Panc1 (cell line): ENCODE measurements around the gene ZBTB33. TPM values are rescaled to one million over a fixed set of nuclear protein-coding genes. Genes with fewer than 3 reads are reported as not detected.
A peak's percentile ranks its signal among the peaks of the same experiment; 100 is the strongest.

ENCODE experiments used
- ATAC-seq: fragments of 200-7000 bp; cut with Tn5 transposase; 2 replicates; pipeline ENCODE4 v1.9.1; 2020; ENCODE audit warnings: mild to moderate bottlenecking, moderate library complexity
- Bru-seq: library from RNA; stranded (reverse); fragments of 400-500 nt; gene quantifications from one replicate; lab custom pipeline; 2021; lab: Mats Ljungman, UMichigan
- BruChase-seq, 2 experiments: library from RNA; stranded (reverse); fragments of 400-500 nt; gene quantifications; one replicate each; lab custom pipeline; 2021; lab: Mats Ljungman, UMichigan
- BruUV-seq: library from RNA; stranded (reverse); fragments of 400-500 nt; replicated peaks from 2 replicates; lab custom pipeline; 2021; lab: Mats Ljungman, UMichigan
- CTCF ChIA-PET: fragments of 300-600 bp; sonication (Branson Sonifier 250); formaldehyde crosslinking; loops from one replicate; lab custom pipeline; 2022; ENCODE audit warnings: antibody characterized with exemption; lab: Charles Lee
- POLR2A ChIA-PET: fragments of 300-600 bp; sonication (Branson Sonifier 250); formaldehyde crosslinking; loops from one replicate; lab custom pipeline; 2022; ENCODE audit warnings: antibody characterized with exemption; lab: Charles Lee
- DNase-seq: peaks from one replicate; pipeline ENCODE4 v3.0.0-alpha.2; 2010; ENCODE audit warnings: low read depth, low spot score
- H3K27ac ChIP-seq: 2 replicates; pipeline ENCODE4 v1.5.1; 2011; ENCODE audit warnings: mild to moderate bottlenecking, low read length, inconsistent platforms
- H3K27me3 ChIP-seq: fragments of 200-500 bp; sonication (Bioruptor generic); 2 replicates; pipeline ENCODE4 v1.6.0; 2014; ENCODE audit warnings: low read length, inconsistent platforms; ENCODE audit not compliant: control insufficient read depth, insufficient read depth
- H3K36me3 ChIP-seq: fragments of 200-500 bp; sonication (Bioruptor generic); 2 replicates; pipeline ENCODE4 v1.5.1; 2014; ENCODE audit warnings: inconsistent platforms, mild to moderate bottlenecking, low read length, moderate library complexity; ENCODE audit not compliant: control insufficient read depth, insufficient read depth
- H3K4me1 ChIP-seq: 2 replicates; pipeline ENCODE4 v1.5.1; 2011; ENCODE audit warnings: inconsistent platforms, mild to moderate bottlenecking, low read length, moderate library complexity; ENCODE audit not compliant: control insufficient read depth, insufficient read depth
- H3K4me3 ChIP-seq, 2 experiments: 2 replicates each; pipeline ENCODE4 v1.5.1; 2011 to 2012; ENCODE audit warnings: low read depth in 2 of 2, low read length in 2 of 2, mild to moderate bottlenecking in 2 of 2, inconsistent platforms in 1 of 2, moderate library complexity in 1 of 2
- H3K9me3 ChIP-seq: fragments of 200-500 bp; sonication (Bioruptor generic); 2 replicates; pipeline ENCODE4 v1.5.1; 2014; ENCODE audit warnings: low read depth, mild to moderate bottlenecking, inconsistent platforms, low read length, moderate library complexity; ENCODE audit not compliant: control insufficient read depth, insufficient read depth
- CTCF ChIP-seq: fragments of 450-650 bp; IDR thresholded peaks from 2 replicates; pipeline ENCODE4 v1.5.1; 2017; ENCODE audit warnings: mild to moderate bottlenecking
- POLR2AphosphoS5 ChIP-seq: IDR thresholded peaks from 2 replicates; pipeline ENCODE4 v1.6.1; 2012; ENCODE audit warnings: mild to moderate bottlenecking, low read depth, low read length, moderate library complexity
- REST ChIP-seq, 2 experiments: IDR thresholded peaks; 2 replicates each; pipeline ENCODE4 v1.6.1; 2011 to 2012; ENCODE audit warnings: low read depth in 2 of 2, control low read depth in 1 of 2, low read length in 1 of 2, mild to moderate bottlenecking in 1 of 2, moderate library complexity in 1 of 2; ENCODE audit not compliant: insufficient read depth in 1 of 2
- SIN3A ChIP-seq: IDR thresholded peaks from 2 replicates; pipeline ENCODE4 v1.6.1; 2012; ENCODE audit warnings: low read depth, mild to moderate bottlenecking, low read length, moderate library complexity, borderline replicate concordance; ENCODE audit not compliant: insufficient read depth
- TCF7L2 ChIP-seq: IDR thresholded peaks from 2 replicates; pipeline ENCODE4 v1.6.1; 2011; ENCODE audit warnings: mild to moderate bottlenecking, low read depth, low read length, inconsistent platforms
- in situ Hi-C: cut with HindIII; loops from 2 replicates; pipeline ENCODE4 v1.10.0; 2016; ENCODE audit warnings: low sequenced_read_pairs, low pct_unique_long_range_greater_than_20kb
- intact Hi-C: fragments of 100-400 bp; cut with micrococcal nuclease; formaldehyde crosslinking; loops from one replicate; pipeline ENCODE4 v1.10.0; 2022; ENCODE audit not compliant: unreplicated experiment
- long read RNA-seq: library from polyadenylated mRNA; unstranded; transcript quantifications from one replicate; pipeline ENCODE4 v2.0.0, GENCODE V29; 2021; ENCODE audit not compliant: unreplicated experiment
- polyA plus RNA-seq: library from polyadenylated mRNA; unstranded; fragments of >200 nt; gene quantifications from one replicate; pipeline ENCODE4 v1.2.1, GENCODE V29; 2012; ENCODE audit warnings: missing spikeins; ENCODE audit not compliant: insufficient read length
- total RNA-seq: library from RNA; stranded (reverse); gene quantifications from one replicate; pipeline ENCODE4 v1.2.1, GENCODE V29; 2021; ENCODE audit not compliant: unreplicated experiment

Gene ZBTB33
- total RNA-seq (21.5 TPM), Bru-seq, nascent RNA (percentile 85 among the genes with signal in this experiment), BruChase-seq, experiment 1, labeled RNA remaining after a 2-hour chase (percentile 98 among the genes with signal in this experiment), BruChase-seq, experiment 2, labeled RNA remaining after a 6-hour chase (percentile 97 among the genes with signal in this experiment)
- 8.9 TPM for polyA plus RNA-seq
- long read RNA-seq, full-length matches to known transcripts = 35 of 52 reads
- long read RNA-seq, partial matches to known transcripts = 0 of 52 reads
- long read RNA-seq, other reads (novel, unspliced or antisense) = 17 of 52 reads

GRCh38 chrX:120250522-120251271 lies at the start of gene ZBTB33:
ZBTB33 (plus strand) TSS chrX:120250812; CDS start chrX:120253416, 2,604 bp downstream.
- intact Hi-C loops = loop anchor here (10.0 kb wide), 1 partner anchor 54 kb away; no protein-coding TSS in a partner anchor
- ChIA-PET CTCF (no interaction called here), POLR2A (interaction anchor here (0.7 kb wide), 1 partner anchor 24 kb away, joined by 3 read pairs; no protein-coding TSS in a partner anchor)
- Histone ChIP-seq H3K36me3 (peaks cover 6% of the 10 kb centered on the region), H3K4me3 (peak within 1 kb of the TSS; percentile 81 to 88), H3K27me3 (peaks cover 4% of the 10 kb centered on the region; the same call in 1 of the 2 replicates), H3K27ac (peak within 1 kb of the TSS; percentile 94), H3K4me1 (peaks cover 17% of the 10 kb centered on the region; the same call in 1 of the 2 replicates), H3K9me3 (no peaks in the 10 kb centered on the region)
- TF ChIP-seq TCF7L2 = no peak
- TF ChIP-seq POLR2AphosphoS5 = no peak; the same call in 1 of the 2 replicates
- no peak for TF ChIP-seq REST (IDR thresholded peaks at IDR 0.05; ENCODE audit: insufficient read depth in 1 of 2, low read depth in 2 of 2, low read length in 1 of 2)
- TF ChIP-seq CTCF = peak; percentile 91
- TF ChIP-seq SIN3A = 0 out of 2 replicates have a peak, but pooled peaks have one; percentile 26
- ATAC-seq (peak; percentile 100), DNase-seq (peak; percentile 86)
- in situ Hi-C loops = no loop called here
- no TSS peak for BruUV-seq

GRCh38 chrX:120200851-120201250 lies 49.8 kb upstream of the ZBTB33 start:
- Histone ChIP-seq H3K9me3 (no peaks in the 10 kb centered on the region), H3K4me3 (no peak overlapping the region), H3K36me3 (no peaks in the 10 kb centered on the region), H3K27ac (no peak overlapping the region), H3K27me3 (peaks cover 14% of the 10 kb centered on the region), H3K4me1 (no peaks in the 10 kb centered on the region)
- ChIA-PET POLR2A (no interaction called here), CTCF (no interaction called here)
- ATAC-seq (no peak), DNase-seq (no peak)
- BruUV-seq = no TSS peak
- TF ChIP-seq TCF7L2 (no peak), CTCF (no peak), SIN3A (no peak), REST (IDR thresholded peaks at IDR 0.05; ENCODE audit: insufficient read depth in 1 of 2, low read depth in 2 of 2, low read length in 1 of 2) (no peak), POLR2AphosphoS5 (no peak)
- intact Hi-C loops = no loop called here
- in situ Hi-C loops = no loop called here
